Astrocyte (in vitro differentiated cells and primary cell): ENCODE results near the gene ESRP2.

Source experiments
- EZH2 ChIP-seq: IDR thresholded peaks from 2 replicates; pipeline ENCODE4 v1.6.1; 2012; ENCODE audit warnings: mild to moderate bottlenecking, low read length, inconsistent platforms; ENCODE audit not compliant: insufficient read depth
- TF ChIP-seq, protein P1 (sequence below): IDR thresholded peaks from 2 replicates; pipeline ENCODE4 v1.5.1; 2011; ENCODE audit warnings: low read depth, mild to moderate bottlenecking, inconsistent platforms, low read length, moderate library complexity; ENCODE audit not compliant: insufficient read depth

DNA sequence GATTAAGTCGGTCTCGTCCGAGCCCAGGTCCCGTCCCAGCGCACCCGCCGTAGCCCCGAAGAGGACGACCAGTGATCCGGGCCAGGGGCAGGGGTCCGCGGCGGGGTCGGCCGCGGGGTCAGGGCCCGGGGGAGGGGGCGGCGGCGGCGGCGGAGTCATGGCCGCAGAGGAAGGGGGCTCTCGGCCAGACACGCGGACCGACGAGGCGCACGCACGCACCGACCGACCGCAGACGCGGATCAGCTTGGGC, at the start of gene ESRP2:
- TF ChIP-seq, protein P1, sequence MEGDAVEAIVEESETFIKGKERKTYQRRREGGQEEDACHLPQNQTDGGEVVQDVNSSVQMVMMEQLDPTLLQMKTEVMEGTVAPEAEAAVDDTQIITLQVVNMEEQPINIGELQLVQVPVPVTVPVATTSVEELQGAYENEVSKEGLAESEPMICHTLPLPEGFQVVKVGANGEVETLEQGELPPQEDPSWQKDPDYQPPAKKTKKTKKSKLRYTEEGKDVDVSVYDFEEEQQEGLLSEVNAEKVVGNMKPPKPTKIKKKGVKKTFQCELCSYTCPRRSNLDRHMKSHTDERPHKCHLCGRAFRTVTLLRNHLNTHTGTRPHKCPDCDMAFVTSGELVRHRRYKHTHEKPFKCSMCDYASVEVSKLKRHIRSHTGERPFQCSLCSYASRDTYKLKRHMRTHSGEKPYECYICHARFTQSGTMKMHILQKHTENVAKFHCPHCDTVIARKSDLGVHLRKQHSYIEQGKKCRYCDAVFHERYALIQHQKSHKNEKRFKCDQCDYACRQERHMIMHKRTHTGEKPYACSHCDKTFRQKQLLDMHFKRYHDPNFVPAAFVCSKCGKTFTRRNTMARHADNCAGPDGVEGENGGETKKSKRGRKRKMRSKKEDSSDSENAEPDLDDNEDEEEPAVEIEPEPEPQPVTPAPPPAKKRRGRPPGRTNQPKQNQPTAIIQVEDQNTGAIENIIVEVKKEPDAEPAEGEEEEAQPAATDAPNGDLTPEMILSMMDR: no peak
- no peak for TF ChIP-seq EZH2
